Superior temporal gyrus (tissue), 1 donor: Measurements from ENCODE around the gene GALNT8.
"Not testable (repeated sequence)": the region's sequence is repeated elsewhere in the genome, so short reads cannot be mapped to it uniquely, and the experiment has no call there.

Source experiments
- DNase-seq: peaks from one replicate; pipeline ENCODE4 v3.0.0-alpha.2; 2016; ENCODE audit errors: extremely low spot score

GALNT8 gene, protein sequence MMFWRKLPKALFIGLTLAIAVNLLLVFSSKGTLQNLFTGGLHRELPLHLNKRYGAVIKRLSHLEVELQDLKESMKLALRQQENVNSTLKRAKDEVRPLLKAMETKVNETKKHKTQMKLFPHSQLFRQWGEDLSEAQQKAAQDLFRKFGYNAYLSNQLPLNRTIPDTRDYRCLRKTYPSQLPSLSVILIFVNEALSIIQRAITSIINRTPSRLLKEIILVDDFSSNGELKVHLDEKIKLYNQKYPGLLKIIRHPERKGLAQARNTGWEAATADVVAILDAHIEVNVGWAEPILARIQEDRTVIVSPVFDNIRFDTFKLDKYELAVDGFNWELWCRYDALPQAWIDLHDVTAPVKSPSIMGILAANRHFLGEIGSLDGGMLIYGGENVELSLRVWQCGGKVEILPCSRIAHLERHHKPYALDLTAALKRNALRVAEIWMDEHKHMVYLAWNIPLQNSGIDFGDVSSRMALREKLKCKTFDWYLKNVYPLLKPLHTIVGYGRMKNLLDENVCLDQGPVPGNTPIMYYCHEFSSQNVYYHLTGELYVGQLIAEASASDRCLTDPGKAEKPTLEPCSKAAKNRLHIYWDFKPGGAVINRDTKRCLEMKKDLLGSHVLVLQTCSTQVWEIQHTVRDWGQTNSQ

DNA sequence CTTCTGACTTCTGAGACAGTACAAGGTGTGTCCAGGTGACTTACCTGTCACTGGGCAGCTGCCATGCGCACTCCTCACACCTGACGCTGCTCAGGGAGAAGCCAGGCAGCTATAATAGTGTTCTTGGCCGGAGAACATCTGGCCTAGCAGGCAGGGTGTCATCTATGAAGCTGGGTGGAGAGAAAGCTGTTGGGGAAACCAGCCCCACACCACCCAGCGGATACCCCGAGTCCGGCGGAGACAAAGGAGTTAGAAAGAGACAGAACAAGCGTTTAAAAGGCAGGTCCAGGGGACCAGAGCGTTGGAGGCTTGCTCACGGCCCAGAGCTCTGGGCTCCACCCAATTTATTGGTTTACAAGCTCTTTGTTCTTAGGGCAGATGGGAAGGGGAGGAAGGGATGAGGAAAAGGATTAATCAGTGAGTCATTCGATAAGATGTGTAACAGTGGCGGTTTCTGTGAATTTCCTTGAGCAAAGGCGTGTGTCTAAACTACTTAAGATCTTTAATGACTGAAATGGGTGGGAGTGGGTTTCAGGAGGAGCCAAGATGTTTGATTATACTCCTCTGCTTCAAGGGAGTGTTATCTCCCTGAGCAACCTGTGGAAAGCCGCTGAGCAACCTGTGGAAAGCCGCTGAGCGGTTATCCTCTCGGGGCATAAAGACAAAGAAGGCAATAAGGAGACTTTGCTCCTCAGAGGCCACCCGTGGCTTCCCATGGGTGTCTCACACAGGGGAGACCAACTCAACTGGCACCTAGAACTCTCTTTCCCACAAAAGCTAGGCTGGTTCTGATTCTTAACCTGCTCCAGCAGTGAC, at the start of gene GALNT8:
GALNT8 (plus strand) TSS at position 580 of the 816 bp plus-strand sequence. CDS start 278 bp downstream, outside the sequence.
- DNase-seq: no peak

DNA sequence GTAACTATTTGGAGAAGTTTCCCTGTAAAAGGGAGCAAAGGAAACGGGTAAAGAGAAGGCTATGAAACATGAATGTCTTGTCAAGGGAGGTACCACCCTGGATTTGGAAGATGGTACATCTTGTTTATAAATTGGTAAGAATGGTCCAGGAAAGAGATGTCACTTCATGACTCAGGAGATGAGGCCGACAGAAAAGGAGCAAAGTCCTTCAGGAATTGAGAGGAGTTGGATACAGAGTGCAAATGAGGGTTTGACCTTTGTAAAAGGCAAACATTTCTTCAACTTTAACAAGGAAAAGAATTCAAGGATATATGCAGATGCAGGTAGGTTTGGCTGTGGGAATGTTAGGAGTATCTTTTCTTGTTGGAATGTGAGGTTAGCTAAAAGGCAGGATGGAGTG, 40.5 kb upstream of the GALNT8 start:
- DNase-seq: no peak

DNA sequence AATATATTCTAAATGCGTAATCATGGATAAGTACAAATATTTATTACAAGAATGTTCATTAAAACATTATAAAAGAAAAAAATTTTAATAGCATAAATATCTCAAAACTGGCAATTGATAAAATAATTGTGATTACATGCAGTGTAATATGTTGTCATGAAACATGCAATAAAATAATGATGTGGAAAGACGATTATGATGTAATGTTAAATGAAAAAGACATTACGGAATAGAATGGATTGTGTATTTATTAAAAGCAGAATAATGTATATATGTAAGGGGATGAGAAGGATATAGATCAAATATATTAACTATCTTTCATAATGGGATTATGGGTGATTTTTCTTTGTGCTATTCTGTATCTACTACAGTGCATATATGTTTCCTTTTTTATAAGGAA, 38.5 kb upstream of the GALNT8 start:
- DNase-seq: no peak

DNA sequence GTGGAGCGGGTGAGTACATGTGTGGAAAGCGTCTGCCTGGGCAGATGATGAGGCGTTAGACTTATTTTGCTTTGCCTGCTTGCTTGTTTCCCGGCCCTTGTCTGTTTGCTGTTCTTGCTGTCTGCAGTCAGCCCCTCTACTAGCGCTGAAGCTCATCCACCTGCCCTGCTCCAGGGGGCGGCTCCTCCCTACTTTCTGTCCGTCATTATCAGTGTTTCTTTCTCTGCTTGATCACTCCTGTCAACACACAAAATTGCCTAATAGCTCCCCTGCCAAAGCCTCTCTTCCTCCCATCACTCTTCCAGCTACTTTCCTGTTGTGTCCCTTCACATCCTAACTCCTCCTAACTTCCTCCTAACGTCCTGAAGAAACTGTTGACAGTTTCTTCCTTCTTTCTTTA, 34.9 kb upstream of the GALNT8 start:
- DNase-seq: no peak

DNA sequence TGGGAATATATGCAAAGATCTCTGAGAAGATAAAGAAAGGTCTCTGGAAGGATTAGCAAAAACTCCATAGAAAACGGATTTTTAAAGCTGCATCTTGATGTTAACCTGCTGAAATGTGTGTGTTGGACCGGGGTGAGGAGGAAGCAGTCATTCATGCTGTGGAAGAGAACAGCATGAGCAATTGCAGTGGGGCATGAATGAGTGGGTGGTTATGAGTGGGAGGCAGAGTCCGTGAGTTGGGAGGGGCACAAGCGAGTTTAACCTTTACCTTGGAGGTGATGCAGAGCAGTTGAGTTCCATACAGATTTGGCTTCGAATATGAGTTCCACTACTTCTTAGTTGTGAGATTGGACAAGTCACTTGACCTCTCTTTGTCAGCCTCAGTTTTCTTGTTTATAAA, 29.4 kb upstream of the GALNT8 start:
- no peak for DNase-seq

DNA sequence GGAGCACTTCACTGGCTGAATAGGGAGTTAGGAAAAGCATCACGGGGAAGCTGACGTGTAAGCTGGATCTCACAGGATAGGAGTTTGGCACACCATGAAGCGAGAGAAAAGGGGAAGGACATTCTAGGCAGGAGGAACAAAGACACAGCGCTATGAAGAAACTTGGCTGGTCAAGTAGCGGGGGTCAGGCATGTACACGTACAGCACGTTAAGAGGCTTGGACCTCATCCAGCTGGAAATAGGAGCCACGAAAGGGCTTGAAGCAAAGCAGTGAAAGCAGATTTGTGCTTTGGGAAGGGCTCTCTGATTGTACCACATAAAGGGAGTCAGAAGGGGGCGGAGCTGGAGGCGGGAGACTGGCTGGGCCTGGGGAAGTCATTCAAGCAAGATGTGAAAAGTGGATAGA, 19.6 kb upstream of the GALNT8 start:
- peak; percentile 18 for DNase-seq

DNA sequence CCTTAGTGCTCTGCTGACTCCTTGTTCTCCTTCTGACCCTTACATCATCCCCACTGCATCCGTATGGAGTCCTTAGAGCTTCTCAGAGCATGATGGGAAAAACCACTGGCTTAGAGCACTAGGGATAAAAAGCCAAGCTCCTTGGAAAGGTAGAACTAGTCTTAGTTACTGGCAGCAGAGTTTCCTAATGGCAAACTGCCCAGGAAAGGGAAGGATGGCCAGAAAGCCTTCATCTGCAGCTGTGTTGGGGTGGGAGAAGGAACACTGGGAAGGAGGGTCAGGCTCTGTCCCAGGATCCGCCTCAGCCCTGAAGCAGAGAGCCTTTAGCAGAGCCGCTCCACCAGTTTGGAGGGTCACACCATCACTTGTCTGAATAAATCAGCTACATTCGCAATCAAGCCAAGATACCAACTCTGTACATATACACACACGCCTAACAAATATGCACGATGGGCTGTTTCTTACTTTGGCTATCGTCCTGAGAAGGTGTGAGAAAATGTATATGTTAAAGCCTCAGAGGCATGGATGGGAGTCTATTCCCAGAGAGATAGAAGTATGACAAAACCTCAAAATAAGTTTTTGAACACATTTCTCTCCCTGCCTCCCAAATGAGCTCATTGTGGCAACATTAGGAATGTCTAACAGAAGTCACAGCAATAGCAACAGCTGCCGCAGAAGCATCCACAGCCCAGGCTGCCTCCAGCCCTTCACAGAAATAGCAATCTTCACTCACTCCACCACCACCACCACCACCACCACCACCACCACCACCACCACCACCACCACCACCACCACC, 18.6 kb upstream of the GALNT8 start:
- DNase-seq: peak; percentile 35

DNA sequence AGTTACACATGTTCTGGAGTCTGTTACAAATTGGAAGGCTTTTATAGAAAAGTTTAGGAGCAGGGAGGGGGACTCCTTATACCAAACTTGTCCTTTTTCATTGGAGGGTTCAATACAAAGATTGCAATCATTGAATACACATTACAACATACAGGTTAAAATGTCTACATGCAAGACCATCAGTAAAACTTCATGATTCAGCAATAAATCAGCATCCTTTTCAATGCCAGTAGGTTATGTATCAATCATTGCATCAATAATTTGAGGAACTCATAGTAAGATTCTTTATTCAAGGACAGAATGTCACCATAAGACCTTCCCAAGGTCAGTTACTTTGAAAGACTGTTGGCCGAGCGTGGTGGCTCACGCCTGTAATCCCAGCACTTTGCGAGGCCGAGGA, 16.5 kb upstream of the GALNT8 start:
- no peak for DNase-seq

DNA sequence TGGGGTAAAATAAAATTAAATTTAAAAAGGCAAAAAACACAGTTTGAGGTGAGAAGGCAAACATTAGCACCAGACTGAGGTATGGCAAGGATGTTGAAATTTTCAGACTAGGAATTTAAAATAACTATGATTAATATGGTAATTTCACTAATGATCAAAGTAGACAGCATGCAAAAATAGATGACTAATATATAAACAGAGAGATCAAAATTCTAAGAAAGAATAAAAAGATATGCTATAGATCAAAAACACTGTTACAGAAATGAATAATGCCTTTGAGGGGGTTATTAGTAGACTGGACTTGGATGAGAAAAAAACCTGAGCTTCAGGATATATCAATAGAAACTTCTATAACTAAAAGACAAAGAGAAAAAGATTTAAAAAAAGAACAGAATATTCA, 14.4 kb upstream of the GALNT8 start:
- DNase-seq: no peak

DNA sequence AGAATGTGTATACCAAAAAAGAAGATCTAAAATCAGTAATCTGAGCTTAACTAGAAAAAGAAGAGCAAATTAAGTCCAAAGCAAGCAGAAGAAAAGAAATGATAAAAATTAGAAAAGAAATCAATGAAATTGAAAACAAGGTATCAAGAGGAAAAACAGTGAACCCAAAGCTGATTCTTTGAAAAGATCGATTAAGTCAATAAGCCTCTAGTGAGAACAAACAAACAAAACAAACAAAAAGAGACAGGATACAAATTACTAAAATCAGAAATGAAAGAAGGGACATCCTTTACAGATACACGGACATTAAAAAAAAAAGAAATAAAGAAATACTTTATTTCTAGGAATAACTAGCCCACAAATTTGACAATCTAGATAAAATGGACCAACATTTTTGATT, 12.9 kb upstream of the GALNT8 start:
- DNase-seq: no peak

DNA sequence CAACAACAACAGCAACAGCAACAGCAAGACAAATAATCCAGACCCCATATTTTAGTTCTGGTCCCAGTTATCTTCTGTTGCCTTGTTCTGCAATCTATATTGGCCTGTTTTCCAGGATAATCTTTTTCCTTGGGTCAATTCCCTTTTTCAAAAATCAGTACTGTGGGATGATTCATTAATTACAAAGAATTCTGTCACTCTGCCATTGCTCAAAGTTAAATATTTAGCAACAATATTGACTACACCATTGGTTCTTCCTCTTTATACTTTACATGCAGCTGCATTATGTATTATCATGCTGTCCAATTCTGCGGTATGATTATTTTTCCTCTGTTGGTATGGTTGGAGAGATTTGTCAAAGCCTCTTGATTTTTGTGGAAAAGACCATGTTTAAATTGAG, 10.1 kb upstream of the GALNT8 start:
- DNase-seq: no peak

DNA sequence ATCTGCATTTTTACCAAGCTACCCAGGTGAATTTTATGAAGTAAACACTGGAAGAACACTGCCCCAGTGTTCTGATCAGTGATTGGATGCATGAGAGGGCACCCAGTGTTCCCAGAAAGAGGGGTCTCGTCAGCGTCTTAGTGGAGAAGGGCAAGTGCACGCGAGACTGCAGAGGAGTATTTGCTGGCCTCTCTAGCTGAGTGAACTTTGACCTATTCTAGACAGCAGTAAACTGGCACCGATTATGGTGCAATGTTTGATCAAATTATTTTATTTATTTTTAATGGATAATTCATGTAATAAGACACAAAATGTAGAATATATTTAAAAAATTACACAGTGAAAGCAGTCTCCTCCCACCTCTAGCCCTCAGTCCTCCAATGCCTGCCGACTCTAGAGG, 5.3 kb upstream of the GALNT8 start:
- no peak for DNase-seq

DNA sequence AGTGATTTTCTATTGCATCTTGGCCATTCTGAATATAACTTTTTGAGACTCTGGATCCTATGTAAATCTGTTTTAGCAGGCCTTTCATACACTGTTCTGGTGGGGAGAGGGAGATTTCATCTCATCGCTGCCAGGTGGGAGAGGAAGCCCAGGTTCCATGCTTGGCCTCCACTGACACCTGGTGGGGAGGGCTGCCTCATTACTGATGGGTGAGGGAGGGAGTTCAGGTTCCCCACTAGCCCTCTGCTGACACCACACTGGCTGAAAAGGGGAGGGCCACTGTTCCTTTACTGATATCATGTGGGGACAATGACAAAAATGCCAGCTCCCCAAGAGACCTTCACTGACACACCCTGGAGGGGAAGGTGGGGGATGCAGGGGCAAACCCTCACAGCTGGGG, 2.4 kb upstream of the GALNT8 start:
- no peak for DNase-seq

DNA sequence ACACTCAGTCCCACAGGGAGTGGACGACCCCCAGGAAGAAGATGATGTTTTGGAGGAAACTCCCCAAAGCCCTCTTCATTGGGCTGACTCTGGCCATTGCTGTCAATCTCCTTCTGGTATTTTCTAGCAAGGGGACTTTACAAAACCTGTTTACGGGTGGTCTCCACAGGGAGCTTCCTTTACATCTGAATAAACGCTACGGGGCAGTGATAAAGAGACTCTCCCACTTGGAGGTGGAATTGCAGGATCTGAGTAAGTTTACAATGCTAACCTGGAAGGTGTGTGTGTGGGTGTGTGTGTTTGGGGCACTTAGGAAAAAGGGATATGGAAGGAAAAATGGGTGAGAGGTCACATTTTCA, 416 bp downstream of the GALNT8 start:
- DNase-seq: no peak

DNA sequence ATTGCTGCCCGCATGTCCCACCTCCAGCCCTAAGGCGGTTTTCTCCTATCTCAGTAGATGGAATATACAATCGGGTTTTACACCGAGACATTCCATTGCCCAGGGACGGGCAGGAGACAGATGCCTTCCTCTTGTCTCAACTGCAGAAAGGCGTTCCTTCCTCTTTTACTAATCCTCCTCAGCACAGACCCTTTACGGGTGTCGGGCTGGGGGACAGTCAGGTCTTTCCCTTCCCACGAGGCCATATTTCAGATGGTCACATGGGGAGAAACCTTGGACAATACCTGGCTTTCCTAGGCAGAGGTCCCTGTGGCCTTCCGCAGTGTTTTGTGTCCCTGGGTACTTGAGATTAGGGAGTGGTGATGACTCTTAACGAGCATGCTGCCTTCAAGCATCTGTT, 1.4 kb downstream of the GALNT8 start:
- not testable (repeated sequence) for DNase-seq

DNA sequence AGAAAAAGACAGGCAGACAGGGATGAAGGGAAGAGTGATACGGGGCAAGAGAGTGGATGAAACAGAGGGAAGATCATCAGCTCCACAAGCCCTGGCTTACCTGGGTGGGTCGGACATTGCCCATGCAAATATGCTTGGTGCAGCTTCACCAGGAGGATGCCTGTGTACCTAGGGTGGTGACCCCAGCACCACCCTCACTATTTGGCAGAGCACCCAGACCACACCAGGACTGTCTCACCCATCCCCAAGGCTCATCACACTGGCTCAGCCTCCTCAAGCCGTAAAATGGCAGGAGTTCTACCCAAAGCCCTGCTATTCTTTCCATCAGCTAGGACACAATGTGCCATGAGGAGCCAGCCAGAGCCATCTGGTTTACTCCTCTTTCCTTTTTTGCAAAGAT, 3.0 kb downstream of the GALNT8 start:
- DNase-seq: no peak

DNA sequence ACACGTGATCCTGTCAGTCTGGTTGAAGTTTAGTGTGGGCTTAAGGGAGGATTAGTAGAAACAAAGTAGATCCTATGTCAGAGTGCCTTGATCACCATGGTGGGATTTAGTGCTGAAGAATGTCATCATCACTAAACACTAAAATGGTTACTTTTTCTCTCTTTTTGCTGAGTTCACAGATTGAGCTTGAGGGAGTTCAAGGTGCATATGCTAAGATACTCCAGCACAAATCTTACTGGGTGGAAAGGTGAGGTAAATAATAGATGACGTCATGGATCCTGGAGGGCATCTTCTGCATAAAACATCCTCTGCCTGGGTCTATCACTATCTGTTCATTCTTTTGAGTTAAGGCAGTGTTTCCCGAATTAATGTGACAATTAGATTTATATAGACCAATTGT, 4.9 kb downstream of the GALNT8 start:
- no peak for DNase-seq

DNA sequence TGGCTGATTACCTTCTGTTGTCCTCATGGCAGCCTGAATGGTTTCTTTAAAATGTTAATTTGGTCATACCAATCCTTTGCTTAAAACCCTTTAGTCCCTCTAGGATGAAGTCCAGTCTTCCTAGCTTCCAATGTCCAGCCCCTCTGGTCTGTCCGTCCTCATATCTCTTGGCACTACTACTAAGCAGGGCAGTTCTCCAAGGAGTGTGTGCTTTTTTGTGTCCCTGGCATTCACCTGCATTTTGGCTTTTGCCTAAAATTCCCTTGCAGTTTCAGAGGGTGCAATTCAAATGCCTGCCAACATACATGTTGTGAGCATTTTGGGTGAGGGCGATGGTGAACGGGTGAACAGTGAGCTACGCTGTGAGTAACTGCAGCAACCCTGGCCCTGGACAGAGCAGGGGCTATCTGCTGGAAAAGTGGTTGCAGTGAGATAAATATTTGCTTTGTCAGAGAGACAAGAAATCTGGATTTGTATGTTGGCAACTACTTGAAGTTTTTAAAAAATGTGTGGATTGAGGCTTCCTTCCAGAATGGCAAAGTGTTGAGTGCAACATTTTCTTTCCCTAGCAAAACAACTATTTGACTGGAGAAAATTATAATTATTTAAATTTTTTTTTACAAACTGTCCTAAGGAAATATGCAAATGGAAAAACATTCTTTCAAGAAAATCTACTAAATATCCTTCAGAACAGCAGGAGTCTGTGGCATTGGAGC, 14.6 kb downstream of the GALNT8 start:
- DNase-seq: no peak

DNA sequence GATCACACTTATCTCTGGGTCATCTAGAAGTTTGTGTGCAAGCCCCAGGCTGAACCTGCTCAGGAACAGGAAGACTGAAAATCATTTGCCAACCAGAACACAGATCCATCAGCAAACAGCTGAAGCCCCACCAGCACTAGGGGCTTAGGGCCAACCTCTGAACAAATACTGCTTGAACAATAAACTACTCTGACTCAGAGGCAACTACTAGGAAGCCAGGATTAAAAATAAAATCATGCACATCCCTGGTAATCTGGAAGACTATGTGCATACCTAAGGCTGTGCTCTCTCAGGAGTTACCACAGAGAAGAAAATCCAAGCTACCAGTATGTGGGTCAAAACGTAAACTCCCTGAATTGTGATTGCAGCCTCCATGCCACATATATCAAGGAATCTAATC, 15.9 kb downstream of the GALNT8 start:
- DNase-seq: no peak

DNA sequence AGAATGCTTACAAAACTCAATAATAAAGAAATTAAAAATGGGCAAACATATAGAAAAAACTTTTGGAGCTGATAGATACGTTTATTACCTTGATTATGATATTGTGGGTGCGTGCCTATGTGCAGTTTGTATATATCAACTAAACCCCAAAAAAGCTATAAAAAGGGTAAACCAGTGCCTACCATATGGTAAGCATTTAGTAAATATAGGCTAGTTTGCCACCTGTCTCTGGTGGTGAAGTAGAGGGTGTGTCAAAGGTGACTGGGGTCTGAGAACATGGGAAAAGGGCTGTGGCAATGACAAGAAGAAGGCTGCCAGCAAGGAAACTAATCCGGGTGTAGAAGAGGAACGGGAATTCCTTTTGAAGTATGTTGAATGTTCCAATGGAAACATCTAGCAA, 18.3 kb downstream of the GALNT8 start:
- no peak for DNase-seq

DNA sequence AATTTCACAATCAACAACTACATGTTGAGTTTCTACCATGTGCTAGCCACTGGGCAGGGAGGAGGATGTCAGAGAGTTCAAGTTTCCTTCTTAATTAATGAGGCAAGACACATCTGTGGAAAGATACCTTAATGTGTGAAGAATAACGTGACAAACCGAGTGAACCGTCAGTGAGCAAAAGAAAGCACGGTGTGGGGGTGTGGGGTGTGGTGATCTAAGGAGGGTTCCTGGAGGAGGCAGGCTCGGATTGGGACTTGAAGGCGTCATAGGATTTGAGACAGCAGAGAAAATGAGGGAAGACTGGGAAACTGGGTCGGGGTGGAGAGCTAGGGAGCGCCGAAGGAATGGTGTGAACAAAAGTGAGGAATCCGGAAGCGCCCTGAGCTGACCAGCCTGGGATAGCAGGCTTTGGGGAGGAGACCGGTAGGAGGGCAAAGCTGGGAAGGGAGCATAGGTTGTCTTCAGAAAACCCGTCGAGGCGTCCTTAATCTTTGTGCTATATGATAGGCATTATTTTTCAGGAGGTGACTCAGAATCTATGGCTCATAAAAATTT, 22.3 kb downstream of the GALNT8 start:
- DNase-seq: no peak
